HG03175 (cell line): Measurements from ENCODE around the gene PAX2.

ENCODE experiments used
- ATAC-seq: cut with Tn5 transposase; IDR thresholded peaks from one replicate; pipeline ENCODE4 v1.9.1; 2021; ENCODE audit warnings: mild to moderate bottlenecking, moderate library complexity; ENCODE audit not compliant: unreplicated experiment

Gene PAX2

GRCh38 chr10:100750291-100751210 lies 5.2 kb downstream of the PAX2 start:
- no peak for ATAC-seq

DNA sequence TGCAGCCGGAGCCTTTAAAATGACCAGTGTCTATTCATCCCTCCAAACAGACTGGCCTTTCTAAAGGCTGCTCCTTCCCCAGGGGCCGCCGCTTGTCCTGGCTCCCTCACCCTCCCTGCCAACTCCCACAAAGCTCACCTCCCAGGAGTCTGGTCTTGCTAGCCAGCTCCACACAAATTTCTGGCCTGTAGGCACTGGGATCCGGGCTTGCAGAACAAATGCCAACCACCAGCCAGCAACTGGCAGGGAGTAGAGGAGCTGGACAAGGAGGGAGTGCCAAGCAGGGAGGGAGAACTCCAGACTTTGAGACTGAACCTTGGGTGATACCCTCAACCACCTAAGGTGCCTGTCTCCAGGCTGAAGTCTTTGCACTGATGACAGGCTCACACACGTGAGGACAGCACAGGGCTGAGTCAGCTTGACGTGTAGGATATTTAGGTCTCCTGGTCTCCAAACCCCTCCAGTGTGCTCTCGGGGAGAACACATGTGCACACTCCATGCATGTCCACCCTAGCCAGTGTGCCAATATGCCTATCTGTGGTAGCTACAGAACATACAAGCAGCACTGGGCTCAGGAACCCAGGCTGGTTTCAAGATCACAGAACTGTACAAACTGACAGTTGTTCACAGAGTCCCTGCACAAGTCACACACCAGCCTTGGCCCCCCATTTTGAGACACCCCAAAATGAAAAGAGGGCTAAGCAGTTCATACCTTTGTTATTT lies 6.0 kb downstream of the PAX2 start:
- ATAC-seq: no peak

GRCh38 chr10:100755821-100756220 lies 10.4 kb downstream of the PAX2 start:
- no peak for ATAC-seq

- ATAC-seq: no peak
Measured at GRCh38 chr10:100759331-100759730, 13.9 kb downstream of the PAX2 start.

- no peak for ATAC-seq
Measured at GRCh38 chr10:100760726-100761125, 15.3 kb downstream of the PAX2 start.

DNA sequence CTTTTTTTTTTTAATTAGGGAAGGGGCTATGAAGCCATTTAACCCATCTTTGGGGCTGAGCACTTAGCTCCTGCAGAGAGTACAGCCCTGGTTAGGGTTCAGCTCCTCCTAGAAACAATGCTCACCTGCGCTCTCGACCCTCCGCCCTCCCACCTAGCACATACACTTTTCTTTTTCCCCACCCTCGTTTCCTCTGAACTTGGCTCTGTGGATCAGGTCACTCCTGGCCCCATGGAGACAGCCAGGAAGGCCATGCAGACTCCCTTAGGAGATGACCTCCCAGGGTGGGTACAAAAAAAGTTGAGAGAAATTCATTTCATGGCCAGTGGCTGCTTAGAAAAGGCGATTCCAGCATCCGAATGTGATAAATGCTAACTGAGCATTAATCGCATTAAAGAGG lies 15.8 kb downstream of the PAX2 start:
- ATAC-seq: no peak

DNA sequence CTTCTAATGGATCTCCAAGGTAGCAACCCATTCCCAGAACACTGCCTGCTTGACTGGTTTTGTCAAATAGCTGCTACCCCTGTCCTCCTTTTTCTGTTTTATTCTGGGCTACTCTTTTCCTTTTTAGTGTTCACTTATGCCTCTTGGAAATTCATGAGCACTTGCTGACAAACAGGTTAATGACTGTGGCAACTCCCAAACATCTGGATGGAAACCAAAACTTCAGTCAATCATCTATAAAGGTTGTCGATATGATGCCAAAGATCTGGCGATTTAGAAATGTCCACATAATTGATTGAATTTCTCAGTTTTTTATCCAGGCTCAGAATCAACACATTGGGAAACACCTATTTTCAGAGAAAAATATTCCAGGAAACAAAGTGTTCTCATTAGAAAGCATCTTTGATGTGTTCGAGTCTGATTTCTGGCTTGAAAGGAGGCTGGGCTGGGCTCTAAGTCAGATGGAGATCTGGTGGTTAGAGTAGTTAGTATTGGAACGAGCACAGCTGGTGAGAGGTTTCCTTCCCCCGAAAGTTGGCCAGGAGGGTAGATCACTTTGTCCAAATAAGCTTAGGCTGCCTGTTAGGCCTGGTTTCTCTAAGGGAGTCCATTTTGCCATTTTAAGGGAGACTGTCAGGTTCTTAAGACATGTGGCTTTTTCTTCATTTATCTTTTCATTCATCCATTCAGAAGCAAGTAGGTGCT lies 17.8 kb downstream of the PAX2 start:
- ATAC-seq: no peak

- ATAC-seq: no peak
Measured at GRCh38 chr10:100766693-100767421, 21.5 kb downstream of the PAX2 start.

- no peak for ATAC-seq
Measured at GRCh38 chr10:100767422-100767775, 22.0 kb downstream of the PAX2 start.

DNA sequence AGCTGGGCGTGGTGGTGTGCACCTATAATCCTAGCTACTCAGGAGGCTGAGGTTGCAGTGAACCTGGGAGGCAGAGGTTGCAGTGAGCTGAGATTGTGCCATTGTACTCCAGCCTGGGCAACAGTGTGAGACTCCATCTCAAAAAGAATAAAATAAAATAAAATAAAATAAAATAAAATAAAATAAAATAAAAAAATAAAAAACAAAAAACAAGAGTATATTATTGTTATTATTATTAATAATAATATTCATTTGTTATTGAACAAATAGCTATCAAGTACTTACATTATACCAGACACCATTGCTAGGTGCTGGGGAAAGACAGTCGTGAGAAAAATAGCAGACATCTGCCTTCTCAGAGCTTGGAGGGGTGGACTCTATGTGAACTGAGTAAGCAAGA lies 24.1 kb downstream of the PAX2 start:
- no peak for ATAC-seq

DNA sequence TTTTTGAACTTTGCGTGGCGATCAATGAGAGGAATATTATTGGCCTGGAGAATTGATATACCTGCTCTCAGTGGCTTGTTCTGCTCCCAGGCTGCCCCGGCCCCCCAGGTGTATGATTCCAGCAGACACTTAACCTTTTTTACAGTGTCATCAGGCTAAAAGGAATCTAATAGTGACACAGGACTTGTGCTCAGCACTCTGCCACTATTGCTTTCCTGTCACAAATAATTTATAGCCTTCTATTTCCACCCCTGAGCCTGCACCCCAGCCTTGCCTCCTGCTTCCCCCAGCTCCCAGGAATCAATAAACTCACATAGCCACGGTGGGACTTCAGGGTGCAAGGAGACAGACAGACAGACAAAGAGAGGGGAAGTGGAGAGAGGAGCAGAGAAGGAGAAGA lies 28.3 kb downstream of the PAX2 start:
- ATAC-seq: no peak

GRCh38 chr10:100774223-100774622 lies 28.8 kb downstream of the PAX2 start:
- no peak for ATAC-seq

GRCh38 chr10:100774876-100775275 lies 29.5 kb downstream of the PAX2 start:
- ATAC-seq: no peak

DNA sequence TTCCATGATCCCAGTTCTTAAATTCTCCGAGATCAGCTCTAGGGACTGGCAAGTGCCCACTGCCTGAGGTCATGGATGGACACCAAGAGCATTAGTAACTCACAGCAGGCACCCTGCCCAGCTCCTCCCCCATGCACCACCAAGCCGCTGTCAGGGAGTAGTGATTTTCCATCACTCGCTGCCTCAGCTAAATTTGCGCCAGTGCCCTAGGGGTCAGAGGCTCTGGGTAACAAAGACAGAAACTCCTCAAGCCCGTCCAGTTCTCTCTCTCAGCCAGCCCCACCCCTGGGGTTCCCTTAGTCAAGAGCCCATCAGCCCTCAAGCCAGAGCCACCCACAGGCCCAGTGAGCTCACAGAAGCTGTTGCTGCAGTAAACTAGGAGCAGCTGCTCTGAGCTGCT lies 30.0 kb downstream of the PAX2 start:
- ATAC-seq: no peak

GRCh38 chr10:100775871-100776270 lies 30.5 kb downstream of the PAX2 start:
- ATAC-seq: no peak

GRCh38 chr10:100776671-100777070 lies 31.3 kb downstream of the PAX2 start:
- ATAC-seq: no peak

DNA sequence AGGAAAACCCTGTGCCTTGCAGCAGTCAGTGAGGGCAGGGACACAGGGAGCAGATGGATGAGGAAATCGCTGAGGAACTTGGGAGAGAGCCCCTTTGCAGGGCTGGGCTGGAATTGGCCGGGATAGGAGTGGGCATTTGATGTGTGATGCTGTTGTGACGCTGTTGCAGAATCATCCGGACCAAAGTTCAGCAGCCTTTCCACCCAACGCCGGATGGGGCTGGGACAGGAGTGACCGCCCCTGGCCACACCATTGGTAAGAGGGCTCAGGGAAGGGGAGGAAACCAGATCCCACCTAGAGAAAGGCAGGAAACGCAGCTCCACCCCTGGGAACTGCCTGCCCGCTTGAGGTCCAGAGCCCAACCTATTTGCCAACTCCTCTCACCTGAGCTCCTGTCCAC lies 33.9 kb downstream of the PAX2 start:
- ATAC-seq: no peak

GRCh38 chr10:100780324-100780723 lies 34.9 kb downstream of the PAX2 start:
- no peak for ATAC-seq

- no peak for ATAC-seq
Measured at GRCh38 chr10:100781145-100781665, 35.8 kb downstream of the PAX2 start.

GRCh38 chr10:100782461-100783244 lies 37.3 kb downstream of the PAX2 start:
- ATAC-seq: no peak
